ENCODE measurements around the gene ST8SIA1. TPM values are rescaled to one million over a fixed set of nuclear protein-coding genes. Genes with fewer than 3 reads are reported as not detected.

The ST8SIA1 gene
- total and polyA plus RNA-seq, 2 of the 8 experiments (the other 6 are each of a cell fraction or from before 2014, with no cell fraction given) = 1.9 to 4.4 TPM

DNA sequence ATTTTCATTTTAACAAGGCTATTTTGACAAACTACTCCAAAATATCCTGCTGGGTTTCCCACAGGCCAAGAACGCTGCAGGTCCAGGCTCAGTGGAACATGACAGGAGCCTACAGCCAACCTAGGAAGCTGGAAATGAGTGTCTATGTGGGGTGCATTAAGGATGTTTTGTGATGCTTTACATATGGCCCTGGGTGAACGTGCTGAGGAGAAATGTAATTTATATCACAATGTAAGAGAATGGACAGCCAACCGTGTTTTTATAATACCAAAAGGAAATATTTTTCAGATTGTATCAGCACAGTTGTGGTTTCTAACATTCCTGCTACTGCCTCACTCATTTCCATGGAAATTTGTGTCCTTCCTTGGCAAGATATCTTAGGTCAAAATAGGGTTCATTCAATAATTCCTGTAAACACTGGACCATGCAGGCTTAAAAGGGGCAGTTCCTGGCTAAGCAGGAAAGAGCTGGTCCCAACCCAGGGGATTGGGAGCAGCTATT lies 51.5 kb downstream of the ST8SIA1 start:
- 90% methylated on average over 3 of the region's 3 CpGs; no CpG with 5 or more reads in 1 of the 2 experiments for WGBS, 2 experiments (ENCODE audit: extremely low coverage in 1 of 2, insufficient coverage in 1 of 2, insufficient read length in 1 of 2, insufficient replicate concordance in 2 of 2, low coverage in 1 of 2, low lambda C conversion rate in 2 of 2, missing lambda C conversion rate in 1 of 2)
- FAIRE-seq = no peak
- H3K4me3 ChIP-seq (ENCODE audit: extremely low read depth in 1 of 4, insufficient read depth in 2 of 4, low read depth in 3 of 4, low read length in 4 of 4) = no peak overlapping the region
- no peaks in the 10 kb centered on the region; the same call in 1 of the 2 replicates for H3K23me2 ChIP-seq (ENCODE audit: low read depth, low read length)
- no peak overlapping the region for H4K5ac ChIP-seq (ENCODE audit: insufficient read length, low read depth, low read length)
- CTCF ChIA-PET (ENCODE audit: partially characterized antibody) = interaction anchor here (0.8 to 2.6 kb wide), 4 partner anchors 10 to 176 kb away, joined by 3 to 10 read pairs (median 4); no protein-coding TSS in a partner anchor
- H3K9me3 ChIP-seq (ENCODE audit: insufficient read depth in 2 of 2, low read depth in 1 of 2, low read length in 1 of 2) = no peaks in the 10 kb centered on the region
- H3K18ac ChIP-seq (ENCODE audit: extremely low read depth, low read length) = no peak overlapping the region
- H3K23ac ChIP-seq (ENCODE audit: insufficient read length) = no peak overlapping the region
- no peak overlapping the region for H2AFZ ChIP-seq (ENCODE audit: low read length)
- H3K79me2 ChIP-seq (ENCODE audit: control insufficient read depth in 1 of 2, insufficient read depth in 2 of 2, low read length in 2 of 2) = no peaks in the 10 kb centered on the region
- no peaks in the 10 kb centered on the region for H4K20me1 ChIP-seq (replicated peaks in 1 of 2; ENCODE audit: control insufficient read depth in 1 of 2, insufficient read depth in 2 of 2, low read length in 2 of 2)
- H3K4me1 ChIP-seq (replicated peaks in 1 of 4; ENCODE audit: control insufficient read depth in 3 of 4, insufficient read depth in 4 of 4, low read length in 3 of 4) = peaks cover 0 to 4% (median under 1%) of the 10 kb centered on the region in 4 experiments; a peak in 3 of 7 replicates
- H4K8ac ChIP-seq (ENCODE audit: extremely low read depth, insufficient read depth, low read length) = no peak overlapping the region
- no peak overlapping the region for H2BK5ac ChIP-seq (ENCODE audit: low read depth, low read length)
- H3K79me1 ChIP-seq (ENCODE audit: low read depth, low read length) = no peaks in the 10 kb centered on the region
- no peak overlapping the region for H3K4me2 ChIP-seq (ENCODE audit: insufficient read depth in 1 of 2, low read depth in 2 of 2, low read length in 2 of 2)
- no peak overlapping the region for H3K9ac ChIP-seq (replicated peaks in 1 of 4; ENCODE audit: extremely low read depth in 1 of 4, low read depth in 3 of 4, low read length in 3 of 4)
- no peak overlapping the region for H2BK20ac ChIP-seq (ENCODE audit: low read length)
- H3K4ac ChIP-seq (replicated peaks; ENCODE audit: insufficient read length, low read depth, low read length) = no peak overlapping the region
- H2AK5ac ChIP-seq (ENCODE audit: low read depth, low read length) = no peak overlapping the region
- H3K14ac ChIP-seq (ENCODE audit: insufficient read length) = no peak overlapping the region
- H2BK12ac ChIP-seq (ENCODE audit: low read depth, low read length) = no peak overlapping the region
- DNase-seq (ENCODE audit: low read depth in 1 of 2, low spot score in 2 of 2) = no peak
- H4K91ac ChIP-seq (replicated peaks; ENCODE audit: insufficient read length, low read length) = no peak overlapping the region
- no peak overlapping the region for H2BK15ac ChIP-seq (ENCODE audit: low read length)
- POLR2A ChIA-PET (ENCODE audit: partially characterized antibody) = no interaction called here
- no peak overlapping the region for H3K27ac ChIP-seq (ENCODE audit: low read depth, low read length)
- H3K36me3 ChIP-seq (ENCODE audit: control insufficient read depth in 2 of 4, insufficient read depth in 4 of 4, low read length in 3 of 4) = no peaks in the 10 kb centered on the region; a peak in 1 of 8 replicates
- no peak overlapping the region for H2BK120ac ChIP-seq (replicated peaks; ENCODE audit: low read depth, low read length)
- H3K27me3 ChIP-seq (replicated peaks in 1 of 4; ENCODE audit: control insufficient read depth in 3 of 4, extremely low read depth in 1 of 4, insufficient read depth in 3 of 4, low read length in 3 of 4) = no peaks in the 10 kb centered on the region
- H3K56ac ChIP-seq (replicated peaks; ENCODE audit: insufficient read length, low read depth, low read length) = no peak overlapping the region
- no peak for TF ChIP-seq CEBPB (IDR thresholded peaks at IDR 0.05; ENCODE audit: low read depth, low read length)
- no peak for TF ChIP-seq NANOG (IDR thresholded peaks at IDR 0.05; ENCODE audit: insufficient read depth, low read depth, low read length, poor library complexity, severe bottlenecking)
- TF ChIP-seq, protein P1, sequence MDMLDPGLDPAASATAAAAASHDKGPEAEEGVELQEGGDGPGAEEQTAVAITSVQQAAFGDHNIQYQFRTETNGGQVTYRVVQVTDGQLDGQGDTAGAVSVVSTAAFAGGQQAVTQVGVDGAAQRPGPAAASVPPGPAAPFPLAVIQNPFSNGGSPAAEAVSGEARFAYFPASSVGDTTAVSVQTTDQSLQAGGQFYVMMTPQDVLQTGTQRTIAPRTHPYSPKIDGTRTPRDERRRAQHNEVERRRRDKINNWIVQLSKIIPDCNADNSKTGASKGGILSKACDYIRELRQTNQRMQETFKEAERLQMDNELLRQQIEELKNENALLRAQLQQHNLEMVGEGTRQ (IDR thresholded peaks at IDR 0.05; ENCODE audit: low read length) = no peak
- TF ChIP-seq POU5F1 (IDR thresholded peaks at IDR 0.05; ENCODE audit: low read depth, low read length) = no peak
- TF ChIP-seq KDM4A (IDR thresholded peaks at IDR 0.05; ENCODE audit: low read depth, low read length, severe bottlenecking) = no peak
- TF ChIP-seq BRCA1 (IDR thresholded peaks at IDR 0.05; ENCODE audit: low read depth, low read length) = no peak
- no peak for TF ChIP-seq CHD1 (IDR thresholded peaks at IDR 0.05; ENCODE audit: low read depth, low read length)
- TF ChIP-seq TBP (IDR thresholded peaks at IDR 0.05; ENCODE audit: low read depth, low read length) = no peak
- TF ChIP-seq, protein P2, sequence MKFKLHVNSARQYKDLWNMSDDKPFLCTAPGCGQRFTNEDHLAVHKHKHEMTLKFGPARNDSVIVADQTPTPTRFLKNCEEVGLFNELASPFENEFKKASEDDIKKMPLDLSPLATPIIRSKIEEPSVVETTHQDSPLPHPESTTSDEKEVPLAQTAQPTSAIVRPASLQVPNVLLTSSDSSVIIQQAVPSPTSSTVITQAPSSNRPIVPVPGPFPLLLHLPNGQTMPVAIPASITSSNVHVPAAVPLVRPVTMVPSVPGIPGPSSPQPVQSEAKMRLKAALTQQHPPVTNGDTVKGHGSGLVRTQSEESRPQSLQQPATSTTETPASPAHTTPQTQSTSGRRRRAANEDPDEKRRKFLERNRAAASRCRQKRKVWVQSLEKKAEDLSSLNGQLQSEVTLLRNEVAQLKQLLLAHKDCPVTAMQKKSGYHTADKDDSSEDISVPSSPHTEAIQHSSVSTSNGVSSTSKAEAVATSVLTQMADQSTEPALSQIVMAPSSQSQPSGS (IDR thresholded peaks at IDR 0.05; ENCODE audit: low read length) = no peak
- TF ChIP-seq ZNF274 (IDR thresholded peaks at IDR 0.05; ENCODE audit: borderline replicate concordance, extremely low read depth, low read length) = no peak
